NCI-H524 (cell line): ENCODE data around the gene EZR.
A peak's percentile ranks its signal among the peaks of the same experiment; 100 is the strongest.

Source experiments
- DNase-seq, 2 experiments: peaks; one replicate each; lab custom pipeline; 2025; lab: John Stamatoyannopoulos, UW

EZR gene

DNA sequence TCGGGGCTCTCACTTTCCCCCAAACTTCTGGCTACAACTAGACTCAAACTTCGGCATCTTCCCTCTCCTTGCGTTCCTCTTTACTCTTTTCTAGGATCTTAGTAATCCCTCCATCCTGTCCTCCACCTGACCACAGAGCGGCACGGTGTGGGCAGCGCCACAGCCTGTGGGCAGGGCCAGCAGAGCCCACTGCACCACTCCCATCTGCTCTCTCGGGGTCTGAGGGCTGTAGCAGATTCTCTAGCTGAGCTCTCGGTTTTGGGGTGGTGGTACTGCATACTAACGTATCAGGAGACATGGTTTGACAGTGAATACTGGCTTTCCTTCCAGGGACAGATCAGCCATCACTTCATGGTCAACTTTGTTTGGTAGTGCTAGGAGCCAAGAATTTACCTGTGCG is 57.4 kb downstream of the EZR start:
- DNase-seq = no peak

DNA sequence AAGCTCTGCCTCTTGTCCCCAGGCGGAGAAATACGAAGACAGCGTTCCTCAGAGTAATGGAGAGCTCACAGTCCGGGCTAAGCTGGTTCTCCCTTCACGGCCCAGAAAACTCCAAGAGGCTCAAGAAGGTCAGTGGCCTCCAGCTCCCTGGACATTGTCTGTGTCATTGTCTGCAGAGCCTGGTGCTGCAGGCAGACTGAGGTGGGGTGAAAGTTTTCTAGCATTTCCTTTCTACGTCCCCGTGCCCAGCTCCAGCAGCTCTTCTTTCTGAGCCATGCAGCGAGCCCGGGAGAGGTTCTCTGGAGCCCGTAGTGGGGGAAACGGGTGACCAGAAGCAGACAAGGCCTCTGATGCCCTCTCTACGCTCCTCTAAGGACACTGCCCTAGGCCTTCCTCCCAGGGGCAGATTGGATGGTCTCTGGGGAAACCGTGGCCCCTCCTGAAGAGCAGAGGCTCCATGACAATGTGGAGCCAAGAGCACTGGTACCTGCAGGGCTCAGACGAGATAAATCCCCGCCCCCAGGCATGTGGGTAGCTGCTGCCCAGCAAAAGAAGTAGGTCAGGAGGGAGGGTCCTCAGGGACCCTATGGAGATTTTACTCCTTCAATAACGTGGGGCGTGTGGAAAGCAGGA is 58.4 kb downstream of the EZR start:
- no peak for DNase-seq

DNA sequence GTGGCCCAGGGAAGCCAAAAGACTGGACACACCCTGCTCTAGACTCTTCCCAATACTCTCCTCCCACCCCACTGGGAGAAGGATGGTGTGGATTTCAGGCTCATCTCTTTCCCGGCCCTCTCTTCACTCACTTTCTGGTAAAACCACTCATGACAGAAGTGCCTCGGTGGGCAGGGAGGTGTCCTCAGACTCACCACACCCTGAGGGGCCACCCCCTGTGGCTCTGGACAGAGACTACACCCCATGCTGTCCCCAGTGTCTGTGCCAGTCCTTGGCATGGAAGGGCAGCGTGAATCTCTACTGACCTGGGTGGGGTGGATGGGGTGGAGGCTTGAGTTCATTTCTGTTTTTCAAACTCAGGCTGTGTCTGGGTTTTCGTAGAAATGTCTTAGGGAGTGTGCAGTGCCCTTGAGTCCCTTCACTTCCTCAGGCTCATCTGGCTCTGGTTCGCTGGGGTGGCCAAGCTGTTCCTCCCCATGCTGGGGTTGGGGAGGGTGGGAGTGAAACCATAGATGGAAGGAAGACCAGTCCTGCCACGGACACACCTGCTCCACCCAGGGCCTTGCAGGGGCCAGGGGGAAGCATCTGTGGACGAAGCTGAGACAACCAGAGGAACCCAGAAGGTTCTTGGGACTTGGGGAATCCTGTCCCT is 59.1 kb downstream of the EZR start:
- no peak for DNase-seq

DNA sequence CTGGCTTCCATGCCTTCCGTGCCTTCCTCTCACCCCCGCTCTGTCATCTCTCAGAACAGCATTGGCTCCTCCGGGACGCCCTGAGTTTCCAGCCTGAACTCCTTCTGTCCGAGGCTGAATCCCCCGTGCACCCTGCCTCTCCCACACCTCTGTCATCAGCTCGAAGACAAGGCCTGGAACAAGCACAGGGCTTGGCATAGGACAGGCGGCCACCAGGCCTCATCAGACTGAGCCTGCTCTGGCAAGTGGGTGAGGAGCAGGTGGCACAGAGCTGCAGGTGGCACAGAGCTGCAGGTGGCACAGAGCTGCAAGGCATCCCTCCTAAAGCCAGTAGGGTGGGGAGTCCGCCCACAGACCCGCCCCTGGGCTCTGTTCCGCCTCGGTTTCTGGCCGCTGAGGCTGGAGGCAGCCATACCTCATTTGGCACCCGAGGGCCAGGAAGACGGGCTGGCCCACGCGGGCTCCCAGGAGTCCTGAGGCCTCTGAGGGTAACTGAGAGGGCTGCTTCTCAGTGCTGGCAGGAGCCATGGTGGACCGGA is 60.2 kb downstream of the EZR start:
- DNase-seq = peak; percentile 75 to 84

DNA sequence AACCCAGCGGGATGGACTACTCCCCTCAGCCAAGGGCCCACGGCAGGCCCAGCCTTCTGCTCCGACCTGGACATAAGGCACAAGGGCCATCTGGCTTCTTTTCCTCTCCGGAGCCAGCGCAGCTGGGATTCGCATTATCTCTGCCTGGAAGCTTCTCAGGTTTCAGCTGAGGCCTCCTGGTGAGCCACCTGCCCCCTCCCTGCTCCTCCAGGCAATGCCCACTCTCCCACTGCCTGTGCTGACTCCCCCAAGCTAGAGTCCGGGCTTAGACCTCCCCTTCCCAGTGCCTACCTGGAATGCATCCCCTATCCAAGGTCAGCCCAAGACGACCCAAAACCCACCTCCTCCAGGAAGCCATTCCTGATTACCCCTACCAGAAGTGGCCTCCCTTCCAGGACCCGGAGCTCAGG is 60.7 kb downstream of the EZR start:
- peak; percentile 99 to 100 for DNase-seq

DNA sequence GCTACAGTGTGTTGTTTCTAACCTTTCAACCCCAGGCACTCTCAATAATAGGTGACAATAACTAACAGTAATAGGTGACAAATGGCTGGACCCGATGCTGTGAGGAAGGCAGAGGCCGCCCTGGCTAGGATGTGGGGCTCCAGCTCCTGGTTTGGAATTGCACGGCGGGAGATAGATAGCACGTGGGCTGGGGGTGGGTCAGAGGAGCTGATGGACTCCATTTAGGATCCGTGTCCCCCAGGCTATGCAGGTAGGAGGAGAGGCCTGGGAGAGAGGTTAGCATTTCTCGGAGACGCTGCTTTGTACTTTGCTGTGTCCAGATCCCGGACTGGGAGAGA is 61.4 kb downstream of the EZR start:
- no peak for DNase-seq

DNA sequence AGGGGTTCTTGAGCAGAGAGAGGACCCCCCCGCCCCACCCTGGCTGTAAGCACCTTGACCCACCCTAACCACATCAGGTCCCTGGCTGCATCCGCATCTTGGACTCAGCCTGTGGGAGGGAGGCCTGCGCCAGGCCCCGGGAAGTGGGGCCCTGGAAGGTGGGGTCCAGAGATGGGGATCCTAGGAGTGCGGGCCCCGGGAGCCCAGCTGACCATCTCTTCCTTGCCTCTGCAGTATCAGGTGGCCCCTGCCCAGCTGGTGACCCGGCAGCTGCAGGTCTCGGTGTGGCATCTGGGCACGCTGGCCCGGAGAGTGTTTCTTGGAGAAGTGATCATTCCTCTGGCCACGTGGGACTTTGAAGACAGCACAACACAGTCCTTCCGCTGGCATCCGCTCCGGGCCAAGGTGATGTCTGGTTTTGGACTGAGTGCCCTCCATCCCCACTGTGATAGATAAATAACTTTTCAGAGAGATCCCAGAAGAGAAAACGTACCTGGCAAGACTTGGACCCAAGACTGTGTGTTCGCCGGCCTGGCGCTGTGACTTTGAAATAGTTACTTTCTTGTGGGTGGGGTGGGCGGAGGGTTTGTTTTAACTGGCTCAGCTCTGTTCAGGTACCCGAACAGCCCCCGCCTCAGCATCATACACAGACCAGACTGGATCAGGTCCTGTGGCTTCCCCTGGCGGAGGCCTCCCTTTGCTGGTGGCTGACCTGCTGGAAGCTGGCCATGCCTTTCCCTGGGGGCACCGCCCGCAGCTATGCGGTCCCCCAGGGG is 62.0 kb downstream of the EZR start:
- DNase-seq = peak in 1 of 2 experiments; percentile 27

DNA sequence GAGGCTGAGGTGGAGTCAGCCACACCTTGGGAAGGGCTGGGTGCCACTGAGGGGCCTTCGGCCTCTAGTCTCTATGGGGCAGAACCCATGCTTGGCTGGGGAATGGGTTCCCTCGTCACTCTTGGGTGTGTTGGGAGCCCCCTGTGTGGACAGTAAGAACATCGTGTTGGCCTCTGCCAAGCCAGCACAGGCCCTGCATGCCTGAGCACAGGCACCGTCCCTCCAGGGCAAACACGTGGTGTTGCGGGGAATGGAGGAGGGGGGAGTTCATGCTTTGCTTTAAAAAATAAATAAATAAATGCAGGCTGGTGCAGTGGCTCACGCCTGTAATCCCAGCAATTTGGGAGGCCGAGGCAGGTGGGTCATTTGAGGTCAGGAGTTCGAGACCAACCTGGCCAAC is 63.0 kb downstream of the EZR start:
- DNase-seq = no peak

DNA sequence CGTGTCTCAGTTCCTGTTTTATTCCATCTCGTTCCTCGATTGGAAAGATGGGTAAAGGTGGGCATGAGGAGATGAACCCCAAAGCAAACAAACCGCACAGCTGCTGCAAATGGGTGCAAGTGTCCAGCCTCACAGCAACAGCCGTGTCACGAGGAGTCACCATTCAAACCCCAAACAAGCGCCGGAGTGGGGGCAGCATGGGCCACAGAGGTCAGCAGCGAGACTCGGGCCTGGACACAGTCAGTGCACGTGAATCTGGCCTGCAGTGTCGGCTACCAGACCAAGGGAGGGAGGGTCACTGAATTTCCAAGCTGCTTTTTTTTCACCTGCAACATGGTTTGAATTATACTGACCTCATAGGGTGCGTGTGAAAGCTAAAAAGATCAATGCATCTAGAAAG is 63.5 kb downstream of the EZR start:
- DNase-seq = no peak

DNA sequence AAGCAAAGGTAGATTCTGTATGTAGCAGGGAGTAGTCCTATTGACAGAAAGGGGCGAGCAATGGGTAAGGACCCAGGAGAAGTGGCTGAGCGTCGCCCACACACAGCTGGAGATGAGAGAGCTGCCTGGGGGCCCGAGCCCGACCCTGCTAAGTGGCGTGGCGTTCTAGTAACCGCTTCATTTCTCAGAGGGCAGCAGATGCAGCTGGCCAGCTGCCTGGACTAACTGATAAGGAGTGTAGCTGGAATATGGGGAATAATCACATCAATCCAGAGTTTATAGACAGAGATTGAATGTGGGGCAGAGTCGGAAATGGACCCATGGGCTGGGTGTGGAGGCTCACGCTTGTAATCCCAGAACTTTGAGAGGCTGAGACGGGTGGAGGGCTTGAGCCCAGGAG is 64.4 kb downstream of the EZR start:
- DNase-seq = peak in 1 of 2 experiments; percentile 20

DNA sequence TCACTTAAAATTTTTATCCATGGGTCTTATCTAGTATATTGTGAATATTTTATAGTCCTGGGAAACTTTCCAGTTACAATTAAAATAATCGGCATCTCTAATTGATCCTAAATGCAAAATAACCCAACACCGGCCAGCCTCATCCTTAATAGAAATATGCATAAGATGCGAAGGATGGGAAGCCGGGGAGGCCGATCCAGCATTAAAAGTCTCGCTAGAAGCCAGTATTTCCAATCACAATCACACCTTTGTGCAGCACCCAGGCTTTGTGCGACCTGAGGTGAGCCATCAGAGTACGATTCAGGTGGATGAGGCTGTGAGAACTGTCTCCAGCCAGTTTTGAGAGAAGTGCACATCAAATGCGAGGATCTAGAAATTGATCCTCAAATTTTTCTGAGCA is 65.4 kb downstream of the EZR start:
- no peak for DNase-seq

DNA sequence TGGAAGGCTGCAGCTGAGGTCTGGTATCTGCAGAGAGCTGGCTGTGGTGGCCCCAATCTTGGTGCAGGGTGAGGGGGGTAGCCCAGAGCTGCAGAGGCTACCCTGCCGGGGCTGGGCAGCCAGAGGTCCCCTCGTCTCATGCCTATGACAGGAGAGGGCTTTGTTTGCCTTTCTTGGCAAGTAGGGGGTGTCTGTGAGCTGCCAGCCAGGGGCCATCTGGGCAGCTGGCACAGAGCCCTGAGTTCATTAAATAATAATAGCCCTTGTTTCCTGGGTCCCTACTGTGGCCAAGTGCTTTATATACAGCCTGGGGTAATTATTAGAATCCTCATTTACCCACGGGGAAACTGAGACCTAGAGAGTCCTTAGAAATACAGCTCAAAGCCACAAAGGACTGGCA is 66.6 kb downstream of the EZR start:
- peak; percentile 91 to 98 for DNase-seq

DNA sequence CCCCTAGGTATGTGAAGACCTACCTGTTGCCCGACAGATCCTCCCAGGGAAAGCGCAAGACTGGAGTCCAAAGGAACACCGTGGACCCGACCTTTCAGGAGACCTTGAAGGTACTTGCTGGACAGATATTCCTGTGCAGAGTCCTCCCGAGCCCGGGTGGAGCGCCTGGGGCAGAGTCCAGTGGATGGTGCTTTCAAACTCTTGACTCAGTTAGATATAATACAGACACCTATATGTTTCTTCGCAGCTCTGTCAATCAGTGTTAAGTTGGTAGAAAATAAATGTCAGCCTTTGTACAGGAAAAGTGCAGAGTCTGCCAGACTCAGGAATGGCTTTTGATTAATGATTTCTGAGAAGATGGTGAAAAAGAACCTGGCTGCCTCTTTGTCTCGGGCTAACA is 67.2 kb downstream of the EZR start:
- DNase-seq = no peak

DNA sequence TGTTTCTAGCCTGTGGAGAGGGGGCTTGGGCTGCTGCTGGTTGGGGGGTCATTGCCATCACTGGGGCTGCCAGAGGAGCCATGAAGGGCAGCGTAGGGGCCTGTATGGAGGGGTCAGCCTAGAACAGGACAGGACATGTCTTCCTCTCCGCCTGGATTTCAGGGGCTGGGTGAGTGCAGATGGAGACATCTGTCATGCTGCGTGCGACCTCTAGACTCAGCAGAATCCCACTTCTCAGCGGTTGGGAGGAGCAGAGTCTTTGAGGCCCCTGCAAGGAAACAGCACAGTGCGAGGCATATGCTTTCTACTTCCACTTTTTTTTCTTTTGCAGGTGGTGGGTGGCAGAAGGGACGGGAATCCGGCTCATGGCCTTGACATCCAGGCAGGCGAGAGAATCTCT is 67.9 kb downstream of the EZR start:
- peak; percentile 90 to 98 for DNase-seq

DNA sequence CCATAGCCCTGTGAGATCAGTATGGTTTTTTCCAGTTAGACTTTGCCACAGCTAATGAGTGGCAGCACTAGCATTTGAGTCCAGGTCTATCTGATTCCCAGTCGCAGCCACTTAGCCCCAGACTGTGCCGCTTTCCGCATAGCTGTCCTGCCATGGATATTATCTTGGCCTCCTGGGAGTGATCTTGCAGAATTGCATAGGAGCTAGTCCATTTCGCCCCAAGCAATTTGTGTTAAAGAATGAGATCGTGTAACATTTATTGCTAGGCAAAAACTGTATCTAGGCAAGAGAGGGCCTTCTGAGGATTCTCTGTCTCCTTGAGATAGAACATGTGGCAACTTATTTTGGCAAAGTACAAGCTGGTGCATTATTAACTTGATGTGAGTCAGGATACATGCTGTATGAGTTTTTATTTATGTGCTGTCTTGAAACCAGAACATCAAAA is 74.2 kb downstream of the EZR start:
- DNase-seq = peak in 1 of 2 experiments; percentile 22

DNA sequence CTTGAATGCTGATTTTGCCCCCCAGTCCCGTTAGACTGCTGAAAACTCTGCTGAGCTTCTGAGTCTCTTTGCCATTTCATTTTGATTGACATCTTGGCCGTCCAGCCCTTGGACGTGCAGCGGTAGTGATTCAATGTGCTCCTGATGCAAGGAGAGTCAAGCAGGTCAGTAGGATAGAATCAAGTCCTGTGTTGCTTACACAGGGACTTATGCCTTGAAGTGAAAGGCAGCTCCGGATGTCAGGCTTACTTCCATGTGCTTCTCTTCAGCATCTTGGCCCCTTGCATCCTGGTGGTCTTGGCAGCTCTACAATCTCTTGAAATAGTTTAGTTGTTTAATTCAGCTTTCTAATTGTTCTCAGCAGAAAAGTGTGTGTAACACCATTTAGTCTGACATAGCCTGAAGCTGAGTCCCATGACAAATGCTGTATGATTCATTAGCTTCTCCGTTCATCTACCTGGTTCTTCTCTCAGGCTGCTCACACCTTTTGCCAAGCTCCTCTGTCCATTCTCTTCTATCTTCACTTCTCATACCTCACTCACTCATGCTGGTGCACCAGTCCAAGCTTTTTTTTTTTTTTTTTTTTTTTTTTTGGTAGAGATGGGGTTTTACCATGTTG is 76.0 kb downstream of the EZR start:
- no peak for DNase-seq

DNA sequence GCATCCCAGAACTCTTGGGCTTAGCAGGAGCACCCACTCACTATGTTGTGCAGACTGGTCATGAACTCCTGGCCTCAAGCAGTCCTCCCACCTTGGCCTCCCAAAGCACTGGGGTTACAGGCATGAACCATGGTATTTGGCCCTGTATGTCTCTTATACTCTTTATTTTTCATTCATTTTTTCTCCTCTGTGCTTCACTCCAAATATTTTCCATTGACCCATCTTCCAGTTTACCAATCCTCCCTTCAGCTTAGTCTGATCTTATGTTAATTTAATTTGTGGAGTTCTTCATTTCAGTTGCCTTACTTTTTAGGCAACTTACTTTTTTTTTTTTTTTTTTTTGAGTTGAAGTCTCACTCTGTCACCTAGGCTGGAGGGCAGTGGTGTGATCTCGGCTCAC is 79.5 kb downstream of the EZR start:
- no peak for DNase-seq

DNA sequence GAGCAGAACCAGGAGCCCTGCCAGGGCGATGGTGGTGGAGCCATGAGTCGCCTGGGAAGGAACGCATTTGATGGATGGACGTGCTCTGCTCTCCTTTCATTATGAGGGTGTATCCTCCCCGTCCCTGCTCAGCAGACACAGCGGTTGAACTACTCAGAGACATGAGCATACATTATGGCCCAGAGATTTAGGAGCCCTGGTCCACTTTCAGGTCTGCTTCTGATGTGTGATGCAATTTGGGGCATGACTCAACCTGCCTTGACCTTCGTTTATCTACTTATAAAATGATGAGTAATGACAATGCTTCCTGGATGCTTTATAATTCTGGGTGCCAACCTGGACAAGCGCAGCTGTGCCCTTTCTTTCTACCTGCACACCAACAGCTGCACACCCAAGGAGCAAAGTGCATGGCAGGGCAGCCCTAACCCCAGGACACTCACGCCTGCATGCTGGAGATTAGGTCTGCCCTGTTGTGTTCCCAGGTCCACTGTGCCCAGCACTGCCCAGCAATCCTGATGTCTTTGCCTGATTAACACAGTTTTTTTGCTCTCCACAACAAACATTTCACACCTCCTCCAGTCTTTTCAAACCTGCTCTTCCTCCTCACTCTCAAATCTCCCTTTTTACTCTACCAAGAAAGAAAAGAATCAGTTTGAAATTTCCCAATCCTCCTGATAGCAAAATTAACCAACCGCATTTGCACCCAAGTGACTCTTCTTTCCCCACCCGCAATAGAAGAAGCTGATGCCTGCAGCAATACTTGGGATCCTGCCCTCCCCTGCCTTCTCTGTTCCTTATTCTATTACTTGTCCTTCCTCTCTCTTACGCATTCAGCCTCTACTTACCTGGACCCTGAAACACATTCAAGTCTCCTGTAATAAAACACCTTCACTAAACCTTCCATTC is 81.2 kb downstream of the EZR start:
- DNase-seq = no peak

DNA sequence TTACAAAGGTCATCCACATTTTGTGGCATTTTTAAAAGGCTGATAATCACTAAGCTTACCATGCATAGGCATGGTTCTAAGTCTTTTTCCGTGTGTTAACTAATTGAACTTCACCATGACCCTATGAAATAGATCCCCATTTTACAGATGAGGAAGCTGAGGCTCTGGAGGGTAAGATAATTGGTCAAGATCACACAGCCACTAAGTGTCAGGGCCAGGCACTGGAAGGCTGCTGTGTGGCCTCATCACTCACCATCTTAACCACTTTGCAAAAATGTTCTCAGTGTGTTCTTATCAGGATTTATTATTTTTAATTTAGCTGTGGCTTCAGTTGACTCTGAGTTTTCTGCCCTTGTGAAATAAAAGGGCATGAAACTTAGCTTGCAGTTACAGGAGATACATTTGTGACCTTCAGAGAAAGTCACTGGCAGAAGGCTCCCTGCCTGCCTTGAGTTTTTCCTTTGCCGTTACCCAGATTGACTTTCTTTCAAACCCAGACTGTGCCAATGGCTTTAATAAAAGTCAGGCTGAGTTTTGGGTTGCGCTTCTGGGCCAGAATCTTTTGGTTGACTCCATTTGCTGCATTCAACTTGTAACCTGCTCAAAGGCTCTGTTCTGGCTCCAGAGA is 82.0 kb downstream of the EZR start:
- no peak for DNase-seq

DNA sequence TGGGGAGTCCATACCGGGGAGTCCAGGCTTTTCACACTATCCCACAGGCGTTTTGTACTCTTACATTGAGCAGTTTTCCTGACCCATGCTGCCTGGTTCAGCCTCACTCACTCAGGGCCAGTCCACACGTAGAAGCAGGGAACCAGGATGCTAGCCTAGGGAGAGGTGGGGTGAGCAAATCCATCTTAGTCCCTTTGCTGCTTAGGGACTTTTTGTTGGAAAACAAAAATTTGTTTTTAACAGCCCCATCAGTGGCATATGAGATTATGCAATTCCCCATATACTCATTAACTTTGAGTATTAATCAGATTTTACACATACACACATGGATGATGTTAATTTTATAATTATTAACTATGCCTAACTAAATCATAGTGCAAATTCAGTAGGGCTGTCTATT is 84.2 kb downstream of the EZR start:
- no peak for DNase-seq

DNA sequence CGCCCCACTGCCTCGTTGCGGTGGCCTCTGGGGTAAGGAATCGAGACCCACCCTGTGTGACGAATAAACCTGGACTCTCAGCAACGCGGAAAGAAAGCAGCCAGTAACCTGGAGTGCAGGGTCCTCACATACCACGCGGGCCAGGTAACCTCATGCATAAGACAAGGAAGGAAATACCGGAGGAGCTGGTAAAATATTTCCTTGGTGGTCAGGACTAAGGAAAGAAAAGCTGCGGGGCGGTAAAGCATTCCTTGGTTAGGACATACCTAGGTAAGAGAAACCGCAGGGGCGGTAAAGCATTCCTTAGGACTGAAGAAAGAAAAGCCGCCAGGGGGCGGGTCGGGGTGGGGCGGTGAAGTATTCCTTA is 88.6 kb downstream of the EZR start:
- no peak for DNase-seq
